HEK293T (cell line): ENCODE data around the gene CEP57L1.

Experiments used
- CTCF ChIA-PET: fragments of 350-600 bp; formaldehyde crosslinking; extraction: SDS; loops from one replicate; lab custom pipeline; 2021; ENCODE audit warnings: antibody characterized with exemption, inconsistent platforms; lab: Yijun Ruan, JAX
- POLR2A ChIA-PET: fragments of 350-600 bp; formaldehyde crosslinking; extraction: SDS; loops from one replicate; lab custom pipeline; 2020; ENCODE audit warnings: antibody characterized with exemption, inconsistent platforms; lab: Yijun Ruan, JAX
- DNase-seq: peaks from one replicate; pipeline ENCODE4 v3.0.0; 2012; ENCODE audit warnings: mixed read lengths; ENCODE audit errors: extremely low spot score
- ARNT ChIP-seq: fragments of 450-650 bp; IDR thresholded peaks from 2 replicates; pipeline ENCODE4 v1.6.1; 2017; ENCODE audit warnings: mild to moderate bottlenecking
- BHLHE40 ChIP-seq: fragments of 450-650 bp; IDR thresholded peaks from 2 replicates; pipeline ENCODE4 v1.6.1; 2016; ENCODE audit warnings: mild to moderate bottlenecking, moderate library complexity, borderline replicate concordance
- CTBP1 ChIP-seq: fragments of 450-650 bp; IDR thresholded peaks from 2 replicates; pipeline ENCODE4 v1.6.1; 2016; ENCODE audit warnings: borderline replicate concordance
- ELF4 ChIP-seq: fragments of 450-650 bp; IDR thresholded peaks from 2 replicates; pipeline ENCODE4 v1.6.1; 2017; ENCODE audit warnings: antibody characterized with exemption
- FOXA1 ChIP-seq: fragments of 450-650 bp; IDR thresholded peaks from 2 replicates; pipeline ENCODE4 v1.6.1; 2016; ENCODE audit warnings: mild to moderate bottlenecking
- FOXK2 ChIP-seq: fragments of 450-650 bp; IDR thresholded peaks from 2 replicates; pipeline ENCODE4 v1.6.1; 2016; ENCODE audit warnings: mild to moderate bottlenecking
- FOXM1 ChIP-seq: fragments of 450-650 bp; IDR thresholded peaks from 2 replicates; pipeline ENCODE4 v1.6.1; 2017; ENCODE audit warnings: mild to moderate bottlenecking, borderline replicate concordance
- HDGF ChIP-seq: fragments of 450-650 bp; IDR thresholded peaks from 2 replicates; pipeline ENCODE4 v1.6.1; 2017; ENCODE audit warnings: antibody characterized with exemption, borderline replicate concordance
- L3MBTL2 ChIP-seq: fragments of 450-650 bp; conservative IDR thresholded peaks from 2 replicates; pipeline ENCODE4 v1.6.1; 2016; ENCODE audit warnings: mild to moderate bottlenecking
- LEF1 ChIP-seq: fragments of 450-650 bp; IDR thresholded peaks from 2 replicates; pipeline ENCODE4 v1.6.1; 2017; ENCODE audit warnings: mild to moderate bottlenecking, borderline replicate concordance
- NFRKB ChIP-seq: fragments of 450-650 bp; IDR thresholded peaks from 2 replicates; pipeline ENCODE4 v1.6.1; 2016; ENCODE audit warnings: mild to moderate bottlenecking, moderate library complexity
- SP1 ChIP-seq: fragments of 450-650 bp; IDR thresholded peaks from 2 replicates; pipeline ENCODE4 v1.6.1; 2017
- SUZ12 ChIP-seq: fragments of 450-650 bp; IDR thresholded peaks from 2 replicates; pipeline ENCODE4 v1.6.1; 2016; ENCODE audit warnings: mild to moderate bottlenecking
- TARDBP ChIP-seq: fragments of 450-650 bp; IDR thresholded peaks from 2 replicates; pipeline ENCODE4 v1.6.1; 2016
- ZNF384 ChIP-seq: fragments of 450-650 bp; IDR thresholded peaks from 2 replicates; pipeline ENCODE4 v1.6.1; 2016
- TF ChIP-seq, protein P1 (sequence below): fragments of 450-650 bp; IDR thresholded peaks from 2 replicates; pipeline ENCODE4 v1.6.1; 2016

CEP57L1 gene

GRCh38 chr6:109073344-109074132 lies 21.8 kb upstream of the CEP57L1 start:
- no peak for TF ChIP-seq LEF1
- TF ChIP-seq NFRKB = no peak
- TF ChIP-seq SP1 = no peak
- no peak for TF ChIP-seq FOXK2
- no peak for TF ChIP-seq FOXA1
- no peak for TF ChIP-seq TARDBP
- TF ChIP-seq BHLHE40 = no peak
- DNase-seq = peak; percentile 40
- ChIA-PET POLR2A (no interaction called here), CTCF (interaction anchor here (0.6 to 3.1 kb wide), 9 partner anchors 8 to 1307 kb away, joined by 3 to 13 read pairs (median 3); no protein-coding TSS in a partner anchor)

DNA sequence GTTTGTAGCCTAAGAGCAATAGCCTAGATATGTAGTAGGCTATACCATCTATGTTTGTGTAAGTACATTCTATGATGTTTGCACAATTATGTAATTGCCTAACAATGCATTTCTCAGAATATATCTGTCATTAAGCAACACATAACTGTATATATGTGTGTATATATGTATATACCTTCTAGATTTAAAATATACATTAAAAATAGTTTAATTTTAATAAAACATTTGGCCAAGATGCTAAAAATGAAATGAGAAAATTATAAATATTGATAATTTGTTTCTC lies 21.2 kb upstream of the CEP57L1 start:
- POLR2A ChIA-PET = no interaction called here
- TF ChIP-seq FOXA1 (no peak), ELF4 (no peak), FOXM1 (no peak), ARNT (no peak), SUZ12 (no peak), HDGF (no peak), L3MBTL2 (no peak), CTBP1 (no peak), LEF1 (no peak), TARDBP (no peak), ZNF384 (no peak), NFRKB (no peak), FOXK2 (no peak), SP1 (no peak)
- TF ChIP-seq, protein P1, sequence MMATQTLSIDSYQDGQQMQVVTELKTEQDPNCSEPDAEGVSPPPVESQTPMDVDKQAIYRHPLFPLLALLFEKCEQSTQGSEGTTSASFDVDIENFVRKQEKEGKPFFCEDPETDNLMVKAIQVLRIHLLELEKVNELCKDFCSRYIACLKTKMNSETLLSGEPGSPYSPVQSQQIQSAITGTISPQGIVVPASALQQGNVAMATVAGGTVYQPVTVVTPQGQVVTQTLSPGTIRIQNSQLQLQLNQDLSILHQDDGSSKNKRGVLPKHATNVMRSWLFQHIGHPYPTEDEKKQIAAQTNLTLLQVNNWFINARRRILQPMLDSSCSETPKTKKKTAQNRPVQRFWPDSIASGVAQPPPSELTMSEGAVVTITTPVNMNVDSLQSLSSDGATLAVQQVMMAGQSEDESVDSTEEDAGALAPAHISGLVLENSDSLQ = no peak
- no peak for DNase-seq
- CTCF ChIA-PET = interaction anchor here (0.6 to 1.9 kb wide), 3 partner anchors 8 to 532 kb away, joined by 3 to 13 read pairs (median 3); no protein-coding TSS in a partner anchor

GRCh38 chr6:109075934-109076333 lies 19.4 kb upstream of the CEP57L1 start:
- DNase-seq = no peak
- ChIA-PET CTCF (interaction anchor here (0.6 to 0.9 kb wide), 3 partner anchors 13 to 295 kb away, joined by 3 to 4 read pairs (median 4); no protein-coding TSS in a partner anchor), POLR2A (interaction anchor here (1.3 kb wide), 1 partner anchor 515 kb away, joined by 3 read pairs; the partner anchor contains the start of gene FOXO3)
- TF ChIP-seq CTBP1 (no peak), ARNT (no peak), SP1 (no peak)

GRCh38 chr6:109076377-109076776 lies 18.9 kb upstream of the CEP57L1 start:
- no peak for TF ChIP-seq FOXM1
- TF ChIP-seq, protein P1 = 0 out of 2 replicates have a peak, but pooled peaks have one; percentile 10
- ChIA-PET POLR2A (interaction anchor here (1.3 kb wide), 1 partner anchor 516 kb away, joined by 3 read pairs; the partner anchor contains the start of gene FOXO3), CTCF (no interaction called here)
- no peak for DNase-seq

- ChIA-PET CTCF (interaction anchor here (0.7 kb wide), 1 partner anchor 20 kb away, joined by 3 read pairs; no protein-coding TSS in a partner anchor), POLR2A (interaction anchor here (1.4 kb wide), 2 partner anchors 14 to 303 kb away, joined by 4 to 10 read pairs; partner anchors contain the start of genes CD164 and SESN1)
- TF ChIP-seq BHLHE40 (no peak), NFRKB (no peak), SUZ12 (no peak), ARNT (no peak), FOXM1 (no peak), SP1 (no peak), CTBP1 (no peak), FOXK2 (no peak), LEF1 (no peak), HDGF (no peak), L3MBTL2 (no peak), ZNF384 (no peak), TARDBP (no peak), FOXA1 (no peak), ELF4 (no peak)
- TF ChIP-seq, protein P1 = no peak
- no peak for DNase-seq
Observed at GRCh38 chr6:109079981-109080380, 15.3 kb upstream of the CEP57L1 start.

DNA sequence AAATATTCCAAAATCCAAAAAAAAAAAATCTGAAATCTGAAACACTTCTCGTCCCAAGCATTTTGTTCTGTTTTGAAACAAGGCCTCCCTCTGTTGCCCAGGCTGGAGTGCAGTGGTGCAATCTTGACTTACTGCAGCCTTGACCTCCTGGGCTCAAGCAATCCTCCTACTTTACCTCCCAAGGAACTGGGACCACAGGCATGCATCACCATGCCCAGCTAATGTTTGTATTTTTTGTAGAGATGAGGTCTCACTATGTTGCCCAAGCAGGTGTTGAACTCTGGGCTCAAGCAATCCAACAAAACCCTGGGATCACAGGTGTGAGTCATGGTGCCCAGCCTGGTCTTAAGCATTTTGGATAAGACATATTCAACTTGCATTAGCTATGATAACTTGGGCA lies 14.3 kb upstream of the CEP57L1 start:
- no peak for TF ChIP-seq CTBP1
- no peak for TF ChIP-seq FOXK2
- no peak for TF ChIP-seq FOXM1
- TF ChIP-seq HDGF = no peak
- no peak for TF ChIP-seq SUZ12
- TF ChIP-seq, protein P1 = no peak
- no peak for TF ChIP-seq L3MBTL2
- no peak for TF ChIP-seq SP1
- no peak for TF ChIP-seq ARNT
- TF ChIP-seq TARDBP = no peak
- no peak for TF ChIP-seq FOXA1
- TF ChIP-seq NFRKB = no peak
- TF ChIP-seq ZNF384 = no peak
- TF ChIP-seq ELF4 = no peak
- POLR2A ChIA-PET = interaction anchor here (2.0 kb wide), 1 partner anchor 13 kb away, joined by 11 read pairs; the partner anchor contains the start of gene SESN1
- CTCF ChIA-PET = interaction anchor here (0.6 to 1.0 kb wide), 6 partner anchors 8 to 1126 kb away, joined by 3 to 9 read pairs (median 3); no protein-coding TSS in a partner anchor
- DNase-seq = no peak
